HL-60/S4 treated with retinoic acid at 250 ng/mL for 4 days and 3 days (cell line): ENCODE measurements around the gene TMOD2.

Source experiments
- in situ Hi-C: fragments of 300-500 bp; cut with MboI; formaldehyde crosslinking; loops from 2 replicates; pipeline ENCODE4 v1.7.0; 2022; ENCODE audit warnings: low sequenced_read_pairs

The TMOD2 gene

DNA sequence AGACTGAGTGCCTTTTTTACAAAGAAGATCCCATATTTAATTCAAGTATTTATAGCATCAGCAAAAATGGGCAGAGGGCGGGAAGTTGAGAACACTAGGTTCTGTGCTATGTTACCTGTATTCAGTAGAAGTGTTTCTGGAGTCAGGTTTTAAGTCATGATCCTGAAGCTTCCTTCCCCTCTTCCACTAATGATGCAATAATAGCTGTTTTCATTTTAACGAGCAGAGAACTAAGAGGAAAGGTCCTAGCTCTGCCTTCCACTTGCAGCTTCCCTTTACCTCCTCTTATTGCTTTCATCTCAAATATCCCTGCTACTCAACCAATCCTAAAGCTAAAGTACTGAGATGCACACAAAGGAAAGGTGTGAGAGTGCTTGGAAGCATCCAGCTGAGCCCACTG lies 61.2 kb downstream of the TMOD2 start:
- in situ Hi-C loops = no loop called here

DNA sequence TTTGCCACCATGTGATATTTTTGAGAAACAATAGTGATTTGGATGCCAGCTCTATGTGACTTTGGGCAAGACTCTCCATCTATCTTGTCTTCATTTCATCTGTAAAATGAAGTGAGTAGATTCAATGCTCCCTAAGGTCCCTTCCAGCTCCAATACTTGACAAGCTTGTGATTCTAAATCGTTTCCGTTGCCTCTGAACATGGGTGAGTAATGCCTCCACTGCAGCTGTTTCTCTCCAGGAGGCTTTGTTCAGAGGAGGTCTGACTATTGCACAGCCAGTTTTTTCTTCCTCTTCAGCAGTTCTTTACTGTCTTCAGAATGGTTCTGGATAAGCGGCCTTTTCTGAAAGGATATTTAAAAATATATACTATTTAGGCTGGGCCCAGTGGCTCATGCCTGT lies 63.2 kb downstream of the TMOD2 start:
- in situ Hi-C loops = no loop called here

- in situ Hi-C loops = no loop called here
Observed at GRCh38 chr15:51816611-51817010, 65.2 kb downstream of the TMOD2 start.

DNA sequence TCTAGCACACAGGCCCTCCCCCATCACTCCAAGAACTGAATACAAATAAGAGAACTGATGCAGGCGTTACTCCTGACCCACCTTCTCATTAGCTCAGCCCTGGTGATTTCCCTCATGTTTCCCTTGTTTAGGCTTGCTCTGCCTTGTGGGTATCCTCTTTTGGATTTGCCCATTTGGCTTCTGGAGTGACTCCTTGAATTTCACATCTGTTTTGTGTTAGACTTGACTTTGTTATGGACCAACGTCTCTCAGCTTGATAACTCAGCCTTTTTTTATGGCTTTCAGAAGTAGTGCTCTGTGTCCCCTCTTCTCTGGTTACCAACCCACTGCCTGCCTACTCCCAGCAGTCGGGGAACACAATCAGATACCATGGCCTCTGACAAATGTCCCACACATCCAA lies 66.8 kb downstream of the TMOD2 start:
- in situ Hi-C loops = no loop called here

DNA sequence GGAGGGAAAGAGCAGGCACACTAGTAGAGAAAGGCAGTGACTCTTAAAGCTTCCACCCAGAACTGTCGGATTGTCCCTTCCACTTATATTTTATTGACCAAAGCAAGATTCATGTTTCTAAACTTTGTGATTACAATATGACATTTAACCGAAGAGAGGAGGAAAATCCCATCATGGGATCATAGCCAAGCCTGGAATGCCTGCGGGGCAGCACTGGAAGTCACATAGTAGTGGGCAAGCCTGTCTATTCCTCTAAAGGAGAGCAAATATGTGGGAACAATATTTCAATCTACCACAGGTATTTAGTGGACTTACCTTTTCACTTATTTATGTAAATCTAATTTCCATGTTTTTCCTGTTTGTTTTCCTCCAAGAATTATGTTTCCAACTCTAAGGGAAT lies 74.3 kb downstream of the TMOD2 start:
- in situ Hi-C loops = no loop called here

GRCh38 chr15:51828621-51829375 lies 77.4 kb downstream of the TMOD2 start:
- in situ Hi-C loops = no loop called here

DNA sequence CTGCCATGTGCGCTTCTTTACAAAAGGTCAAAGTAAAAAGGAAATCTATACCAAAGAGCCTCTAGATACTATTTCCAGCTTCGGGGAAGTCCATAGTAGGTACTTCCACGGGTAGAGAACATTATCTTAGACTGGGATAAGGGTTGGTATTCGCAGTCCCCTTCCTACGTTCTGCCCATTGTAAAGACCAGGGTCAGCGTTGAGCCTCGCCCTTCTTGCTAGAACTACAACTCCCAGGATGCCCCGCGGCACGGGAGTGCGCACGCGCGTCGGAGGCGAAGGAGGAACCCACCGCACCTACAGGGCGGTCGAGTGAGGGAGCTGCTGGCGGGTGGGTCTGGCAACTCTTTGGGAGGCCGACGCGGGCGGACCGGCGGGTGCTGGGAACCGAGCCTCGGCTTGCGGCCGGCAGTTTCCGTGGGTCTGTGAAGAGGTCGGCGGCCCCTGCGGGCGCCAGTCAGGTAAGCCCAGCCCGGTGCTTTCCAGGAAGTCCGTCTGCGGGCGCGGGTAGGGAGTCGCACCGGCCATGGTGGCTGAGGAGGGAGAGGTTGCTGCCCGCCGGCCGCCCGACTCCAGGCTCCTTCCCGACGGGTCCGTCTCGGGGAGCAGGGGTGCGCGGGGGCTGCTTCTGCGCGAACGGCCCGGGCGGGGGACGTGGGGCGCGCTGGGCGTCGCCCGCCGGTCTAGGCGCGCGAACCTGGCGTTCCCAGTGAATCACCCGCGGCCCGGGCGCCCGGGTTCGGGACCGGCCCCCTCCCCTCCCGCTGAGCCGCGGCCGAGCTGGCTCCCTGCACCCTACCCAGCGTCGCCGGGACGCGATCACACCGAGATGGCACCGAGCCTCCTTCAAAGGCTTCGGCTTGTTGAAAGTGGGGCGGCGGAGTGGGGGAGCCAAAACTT lies 78.2 kb downstream of the TMOD2 start, which contains the start of gene TMOD3:
TSS of gene TMOD3 (plus strand) at position 278 of the 900 bp plus-strand sequence. CDS start 33,232 bp downstream, outside the sequence.
- in situ Hi-C loops = no loop called here

DNA sequence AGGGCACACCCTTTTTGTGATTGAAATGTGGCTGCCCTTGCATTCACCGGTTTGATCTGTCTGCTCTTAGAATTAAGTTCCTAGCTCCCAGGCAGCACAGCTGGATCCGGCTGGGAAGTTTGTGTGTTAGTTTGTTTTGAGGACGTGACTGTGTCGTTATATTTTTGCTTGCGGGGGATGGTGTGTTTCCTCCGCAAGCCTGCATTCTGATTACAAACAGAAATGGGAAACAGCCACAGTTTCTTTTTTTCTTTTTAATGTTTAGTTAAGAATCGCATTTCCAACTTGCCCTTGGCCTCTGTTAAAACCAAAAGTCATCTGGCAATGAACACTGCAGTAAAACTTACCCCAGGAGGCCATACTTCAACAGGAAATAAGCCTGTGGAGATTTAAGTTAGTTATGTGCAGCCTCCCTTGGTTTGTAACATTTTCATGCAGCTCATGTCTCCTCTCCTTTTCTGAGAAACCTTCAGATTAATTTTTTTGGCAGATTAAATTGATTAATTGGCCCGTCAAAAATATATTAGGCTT lies 78.9 kb downstream of the TMOD2 start:
- in situ Hi-C loops = no loop called here

DNA sequence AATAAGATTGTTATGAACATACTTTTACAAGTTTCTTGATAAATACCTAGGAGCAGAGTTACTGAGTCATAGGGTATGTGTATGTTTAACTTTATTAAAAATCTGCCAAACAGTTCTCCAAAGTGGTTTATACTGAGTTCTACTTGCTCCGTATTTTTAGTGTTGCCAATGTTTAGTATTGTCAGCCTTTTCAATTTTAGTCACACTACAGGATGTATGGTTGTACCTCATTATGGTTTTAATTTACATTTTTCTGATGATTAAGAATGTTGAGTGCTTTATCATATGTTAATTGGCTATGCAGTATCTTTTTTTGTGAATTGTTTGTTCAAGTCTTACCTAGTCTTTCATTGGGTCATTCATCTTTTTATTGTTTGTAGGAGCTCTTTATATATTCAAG lies 82.4 kb downstream of the TMOD2 start:
- in situ Hi-C loops = no loop called here

- in situ Hi-C loops = no loop called here
Observed at GRCh38 chr15:51837792-51838251, 86.4 kb downstream of the TMOD2 start.

- in situ Hi-C loops = no loop called here
Observed at GRCh38 chr15:51838270-51838669, 86.9 kb downstream of the TMOD2 start.

DNA sequence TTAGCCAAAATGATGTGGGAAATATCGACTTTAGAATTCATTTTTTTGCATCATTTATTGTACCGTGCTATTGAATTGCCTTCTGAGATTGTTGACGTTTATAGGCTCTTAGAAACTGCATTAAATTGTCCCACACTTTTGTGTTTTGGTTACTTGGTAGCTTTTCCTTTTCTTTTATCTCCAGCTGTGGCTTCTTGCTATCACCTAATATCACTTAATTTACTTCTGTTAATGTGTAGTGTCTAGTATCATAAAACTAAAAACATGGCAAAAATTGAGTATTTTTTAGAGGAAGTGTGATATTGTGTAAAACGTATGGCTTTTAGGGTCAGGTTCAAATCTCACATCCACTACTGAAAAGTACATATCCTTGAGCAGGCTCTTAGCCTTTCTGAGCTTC lies 89.3 kb downstream of the TMOD2 start:
- in situ Hi-C loops = no loop called here

DNA sequence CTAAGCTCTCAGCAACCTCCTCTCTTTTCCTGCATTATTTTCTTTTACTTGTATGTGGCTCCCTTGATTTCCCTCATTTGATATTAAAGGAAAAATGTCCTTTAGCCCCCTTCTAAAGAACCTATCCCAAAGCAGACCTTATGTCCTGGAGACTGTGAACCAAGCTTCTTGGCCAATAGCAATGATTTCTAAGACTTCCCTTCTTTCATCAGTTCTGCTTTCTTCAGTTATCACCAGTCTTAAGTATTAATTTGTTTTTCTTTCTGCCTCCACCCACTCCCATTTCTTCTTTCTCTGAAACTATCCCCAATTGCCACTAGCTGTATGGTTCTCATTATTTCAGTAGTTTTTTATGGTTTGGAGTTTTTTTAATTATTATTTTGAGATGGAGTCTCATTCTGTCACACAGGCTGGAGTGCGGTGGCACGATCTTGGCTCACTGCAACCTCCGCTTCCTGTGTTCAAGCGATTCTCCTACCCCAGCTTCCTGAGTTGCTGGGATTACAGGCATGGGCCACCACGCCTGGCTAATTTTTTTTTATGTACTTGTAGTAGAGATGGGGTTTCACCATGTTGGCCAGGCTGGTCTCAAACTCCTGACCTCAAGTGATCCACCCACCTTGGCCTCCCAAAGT lies 90.1 kb downstream of the TMOD2 start:
- in situ Hi-C loops = no loop called here

DNA sequence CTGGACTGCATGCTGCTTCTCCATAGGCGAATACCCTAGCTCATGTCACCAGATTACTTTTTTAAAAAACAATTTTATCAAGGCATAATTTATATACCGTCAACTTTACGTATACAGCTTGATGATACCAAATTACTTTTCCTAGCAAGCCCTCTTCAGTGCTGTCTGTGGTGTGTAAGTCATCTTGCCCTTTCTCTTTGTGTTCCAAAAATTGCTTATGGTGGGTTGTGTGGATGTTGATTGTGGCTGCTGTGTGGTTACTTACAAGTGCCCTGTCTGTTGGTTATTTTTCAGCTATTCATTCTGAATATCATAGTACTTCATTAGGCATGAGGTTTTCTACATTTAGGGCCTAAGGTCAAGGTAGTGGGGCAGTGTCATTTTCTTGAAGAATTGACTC lies 90.9 kb downstream of the TMOD2 start:
- in situ Hi-C loops = no loop called here

DNA sequence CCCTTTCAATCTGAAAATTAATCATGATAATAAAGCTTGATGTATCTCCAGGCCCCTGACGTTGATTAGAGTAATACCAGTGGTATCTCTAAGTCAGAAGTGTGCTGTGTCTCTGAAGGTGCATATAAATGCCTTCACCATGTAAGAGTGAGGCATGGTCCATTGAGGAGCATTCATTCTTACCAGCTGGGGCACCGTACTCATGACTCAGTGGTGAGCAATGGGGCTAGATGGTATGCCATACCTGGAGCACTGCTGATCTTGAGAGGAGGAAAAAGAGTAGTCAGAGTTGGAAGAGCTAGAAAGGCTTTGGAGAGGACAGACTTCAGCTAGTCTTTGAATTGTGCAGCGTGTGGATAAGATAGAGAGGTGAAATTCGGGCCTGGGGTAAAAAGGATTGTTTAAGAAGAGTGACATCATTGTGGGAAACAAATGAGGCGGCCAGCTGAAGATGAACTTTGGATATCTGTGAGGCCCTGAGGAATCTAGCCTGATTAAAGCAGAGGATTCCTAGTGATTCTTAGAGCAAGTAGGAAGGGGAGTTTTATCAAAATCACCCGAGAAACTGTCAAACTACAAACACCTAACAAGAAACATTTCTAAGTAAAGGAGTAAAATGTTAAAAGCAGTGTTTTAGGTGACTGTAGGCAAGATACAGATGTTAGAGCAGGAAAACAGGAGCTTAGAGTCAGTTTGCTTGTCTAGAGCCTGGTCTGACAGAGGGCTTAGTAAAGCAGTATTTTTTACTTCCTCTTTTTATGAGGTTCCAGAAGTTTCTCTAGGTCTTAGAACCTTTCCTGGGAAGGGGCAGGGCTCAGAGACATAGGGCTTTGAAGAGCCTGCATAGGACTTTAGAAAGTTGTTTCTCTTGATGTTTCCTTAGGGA lies 91.7 kb downstream of the TMOD2 start:
- in situ Hi-C loops = no loop called here

- in situ Hi-C loops = no loop called here
Observed at GRCh38 chr15:51844747-51845426, 93.5 kb downstream of the TMOD2 start.

DNA sequence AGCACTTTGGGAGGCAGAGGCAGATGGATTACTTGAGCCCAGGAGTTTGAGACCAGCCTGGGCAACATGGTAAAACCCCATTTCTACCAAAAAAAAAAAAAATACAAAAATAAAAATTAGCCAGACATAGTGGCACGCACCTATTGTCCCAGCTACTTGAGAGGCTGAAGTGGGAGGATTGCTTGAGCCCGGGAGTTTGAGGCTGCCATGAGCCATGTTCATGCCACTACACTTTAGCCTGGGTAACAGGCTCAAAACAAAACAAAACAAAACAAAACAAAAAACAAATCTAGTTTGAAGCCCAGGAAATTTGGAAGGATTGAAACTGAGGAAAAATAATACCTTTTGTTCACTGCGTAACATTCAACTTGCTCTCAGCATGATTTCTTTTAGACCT lies 94.7 kb downstream of the TMOD2 start:
- in situ Hi-C loops = no loop called here

- in situ Hi-C loops = no loop called here
Observed at GRCh38 chr15:51846463-51847230, 95.2 kb downstream of the TMOD2 start.

GRCh38 chr15:51848811-51849210 lies 97.4 kb downstream of the TMOD2 start:
- in situ Hi-C loops = no loop called here
